DND-41 (cell line): ENCODE measurements around the gene S100A12.

Experiments used
- CTCF ChIP-seq: IDR thresholded peaks from 2 replicates; pipeline ENCODE4 v1.5.1; 2012; ENCODE audit warnings: borderline replicate concordance, low read length, moderate library complexity, mild to moderate bottlenecking; ENCODE audit not compliant: poor library complexity, severe bottlenecking; ENCODE audit errors: extremely low read depth
- EZH2 ChIP-seq: IDR thresholded peaks from 3 replicates; pipeline ENCODE4 v1.6.1; 2012; ENCODE audit warnings: borderline replicate concordance, low read depth, mild to moderate bottlenecking, moderate library complexity, low read length, inconsistent platforms; ENCODE audit not compliant: severe bottlenecking

DNA sequence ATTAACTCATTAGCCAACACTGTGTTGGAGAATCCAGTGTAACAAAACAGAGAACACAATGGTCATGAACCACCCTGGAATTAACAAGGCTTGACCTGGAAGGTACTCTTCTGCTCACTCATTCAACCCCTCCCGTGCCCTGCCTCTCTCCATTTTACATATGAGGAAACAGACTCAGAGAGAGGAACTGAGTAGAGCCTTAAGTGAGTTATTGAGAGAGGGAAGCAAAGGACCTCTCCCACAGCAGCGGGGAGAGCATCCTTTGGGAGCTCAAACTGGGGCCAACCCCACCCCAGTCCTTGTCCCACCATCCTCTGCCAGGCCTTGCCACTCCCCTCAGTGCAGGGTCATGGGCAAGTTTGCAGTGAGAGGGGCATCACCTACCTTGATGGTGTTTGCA lies 1.4 kb downstream of the S100A12 start:
- TF ChIP-seq EZH2: no peak
- no peak for TF ChIP-seq CTCF
